Upper lobe of right lung (tissue), 1 donor: ENCODE data around the gene TMEM59L. TPM values are rescaled to one million over a fixed set of nuclear protein-coding genes. Genes with fewer than 3 reads are reported as not detected.
A peak's percentile ranks its signal among the peaks of the same experiment; 100 is the strongest.

Experiments
- ATAC-seq: fragments of 200-7000 bp; cut with Tn5 transposase; one replicate; pipeline ENCODE4 v1.9.1; 2020; ENCODE audit warnings: mild to moderate bottlenecking, moderate library complexity
- DNase-seq: peaks from one replicate; pipeline ENCODE4 v3.0.0-alpha.2; 2020
- H3K27ac ChIP-seq: fragments of 200-600 bp; one replicate; pipeline ENCODE4 v1.8.0; 2022
- H3K27me3 ChIP-seq: fragments of 200-600 bp; one replicate; pipeline ENCODE4 v1.8.0; 2022; ENCODE audit warnings: mild to moderate bottlenecking
- H3K36me3 ChIP-seq: fragments of 200-600 bp; one replicate; pipeline ENCODE4 v1.8.0; 2022
- H3K4me1 ChIP-seq: fragments of 200-600 bp; one replicate; pipeline ENCODE4 v1.8.0; 2022
- H3K4me3 ChIP-seq: fragments of 200-600 bp; one replicate; pipeline ENCODE4 v1.8.0; 2022; ENCODE audit warnings: mild to moderate bottlenecking
- H3K9me3 ChIP-seq: fragments of 200-600 bp; one replicate; pipeline ENCODE4 v1.8.0; 2022
- intact Hi-C: fragments of 100-400 bp; cut with DNase I; formaldehyde crosslinking; loops from one replicate; pipeline ENCODE4 v1.11.0; 2022
- total RNA-seq: library from RNA; stranded (reverse); fragmentation: NEBNext Ultra II Directional; extraction: Animal tissue kit (Norgen Biotek cat#: 25700); gene quantifications from one replicate; pipeline ENCODE4 v1.2.1, GENCODE V29; 2021
- TF ChIP-seq, protein P1 (sequence below): fragments of 200-600 bp; IDR thresholded peaks from one replicate; pipeline ENCODE4 v1.8.0; 2022; ENCODE audit warnings: antibody characterized with exemption
- donor health status: DM: no; HTN: yes; CAD: no; lungs with severe emphysema.

TMEM59L gene
- total RNA-seq, 1 donor from 2014 or later: 2.2 TPM

- Histone ChIP-seq H3K27ac (no peak overlapping the region), H3K4me1 (peaks cover 12% of the 10 kb centered on the region), H3K9me3 (no peaks in the 10 kb centered on the region), H3K4me3 (no peak overlapping the region), H3K36me3 (peaks cover 43% of the 10 kb centered on the region), H3K27me3 (no peaks in the 10 kb centered on the region)
- TF ChIP-seq, protein P1, sequence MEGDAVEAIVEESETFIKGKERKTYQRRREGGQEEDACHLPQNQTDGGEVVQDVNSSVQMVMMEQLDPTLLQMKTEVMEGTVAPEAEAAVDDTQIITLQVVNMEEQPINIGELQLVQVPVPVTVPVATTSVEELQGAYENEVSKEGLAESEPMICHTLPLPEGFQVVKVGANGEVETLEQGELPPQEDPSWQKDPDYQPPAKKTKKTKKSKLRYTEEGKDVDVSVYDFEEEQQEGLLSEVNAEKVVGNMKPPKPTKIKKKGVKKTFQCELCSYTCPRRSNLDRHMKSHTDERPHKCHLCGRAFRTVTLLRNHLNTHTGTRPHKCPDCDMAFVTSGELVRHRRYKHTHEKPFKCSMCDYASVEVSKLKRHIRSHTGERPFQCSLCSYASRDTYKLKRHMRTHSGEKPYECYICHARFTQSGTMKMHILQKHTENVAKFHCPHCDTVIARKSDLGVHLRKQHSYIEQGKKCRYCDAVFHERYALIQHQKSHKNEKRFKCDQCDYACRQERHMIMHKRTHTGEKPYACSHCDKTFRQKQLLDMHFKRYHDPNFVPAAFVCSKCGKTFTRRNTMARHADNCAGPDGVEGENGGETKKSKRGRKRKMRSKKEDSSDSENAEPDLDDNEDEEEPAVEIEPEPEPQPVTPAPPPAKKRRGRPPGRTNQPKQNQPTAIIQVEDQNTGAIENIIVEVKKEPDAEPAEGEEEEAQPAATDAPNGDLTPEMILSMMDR: no peak
- no peak for DNase-seq
- no peak for ATAC-seq
- intact Hi-C loops: no loop called here
These were observed 36.3 kb upstream of the TMEM59L start for GRCh38 chr19:18576383-18576782.

- no peaks in the 10 kb centered on the region for H3K9me3 ChIP-seq
- H3K27ac ChIP-seq: no peak overlapping the region
- peaks cover 10% of the 10 kb centered on the region for H3K4me1 ChIP-seq
- TF ChIP-seq, protein P1: no peak
- DNase-seq: no peak
- intact Hi-C loops: no loop called here
- no peak for ATAC-seq
- H3K36me3 ChIP-seq: peaks cover 43% of the 10 kb centered on the region
- H3K4me3 ChIP-seq: no peak overlapping the region
- no peaks in the 10 kb centered on the region for H3K27me3 ChIP-seq
These were observed 35.2 kb upstream of the TMEM59L start for GRCh38 chr19:18577365-18577914.

GRCh38 chr19:18580311-18580710 lies 32.4 kb upstream of the TMEM59L start:
- Histone ChIP-seq H3K4me3 (no peak overlapping the region), H3K27me3 (no peaks in the 10 kb centered on the region), H3K9me3 (no peaks in the 10 kb centered on the region), H3K36me3 (peaks cover 23% of the 10 kb centered on the region), H3K27ac (no peak overlapping the region), H3K4me1 (no peaks in the 10 kb centered on the region)
- ATAC-seq (no peak), DNase-seq (no peak)
- TF ChIP-seq, protein P1: no peak
- intact Hi-C loops: no loop called here

GRCh38 chr19:18586306-18586705 lies 26.4 kb upstream of the TMEM59L start:
- TF ChIP-seq, protein P1: no peak
- intact Hi-C loops: no loop called here
- Histone ChIP-seq H3K27me3 (no peaks in the 10 kb centered on the region), H3K4me1 (peaks cover 20% of the 10 kb centered on the region), H3K36me3 (peaks cover 10% of the 10 kb centered on the region), H3K27ac (no peak overlapping the region), H3K4me3 (no peak overlapping the region), H3K9me3 (no peaks in the 10 kb centered on the region)
- ATAC-seq: peak; percentile 32
- no peak for DNase-seq

- Histone ChIP-seq H3K27me3 (no peaks in the 10 kb centered on the region), H3K27ac (no peak overlapping the region), H3K4me1 (peaks cover 20% of the 10 kb centered on the region), H3K4me3 (no peak overlapping the region), H3K36me3 (peaks cover 15% of the 10 kb centered on the region), H3K9me3 (no peaks in the 10 kb centered on the region)
- DNase-seq (no peak), ATAC-seq (no peak)
- TF ChIP-seq, protein P1: no peak
- intact Hi-C loops: no loop called here
These were observed 25.1 kb upstream of the TMEM59L start for GRCh38 chr19:18587561-18587960.
